Osteoblast (primary cell): ENCODE measurements around the gene CDC14B. TPM values are rescaled to one million over a fixed set of nuclear protein-coding genes. Genes with fewer than 3 reads are reported as not detected.
"Not testable (repeated sequence)": the region's sequence is repeated elsewhere in the genome, so short reads cannot be mapped to it uniquely, and the experiment has no call there.

Experiments used
- DNase-seq: peaks from one replicate; pipeline ENCODE4 v3.0.0; 2011; ENCODE audit warnings: low spot score, mixed read lengths; ENCODE audit not compliant: insufficient read length; ENCODE audit errors: missing footprints
- H2AFZ ChIP-seq: 2 replicates; pipeline ENCODE4 v1.6.0; 2011; ENCODE audit warnings: mild to moderate bottlenecking, low read length
- H3K27ac ChIP-seq: 2 replicates; pipeline ENCODE4 v1.5.1; 2011; ENCODE audit warnings: mild to moderate bottlenecking, low read depth, low read length, moderate library complexity
- H3K27me3 ChIP-seq: 2 replicates; pipeline ENCODE4 v1.6.0; 2012; ENCODE audit warnings: mild to moderate bottlenecking, control low read depth, inconsistent platforms, low read length, moderate library complexity; ENCODE audit not compliant: insufficient read depth
- H3K36me3 ChIP-seq: 2 replicates; pipeline ENCODE4 v1.5.1; 2011; ENCODE audit warnings: mild to moderate bottlenecking, low read length, control low read depth, moderate library complexity; ENCODE audit not compliant: insufficient read depth
- H3K4me1 ChIP-seq: 2 replicates; pipeline ENCODE4 v1.5.1; 2011; ENCODE audit warnings: mild to moderate bottlenecking, low read length, control low read depth, moderate library complexity; ENCODE audit not compliant: insufficient read depth
- H3K4me2 ChIP-seq: 2 replicates; pipeline ENCODE4 v1.6.0; 2011; ENCODE audit warnings: mild to moderate bottlenecking, low read length; ENCODE audit not compliant: insufficient read depth
- H3K4me3 ChIP-seq: fragments of 200-600 bp; sonication (generic); 3 replicates; pipeline ENCODE4 v1.5.1; 2012; ENCODE audit warnings: mild to moderate bottlenecking, low read length, inconsistent platforms; ENCODE audit not compliant: insufficient read depth
- H3K79me2 ChIP-seq: 2 replicates; pipeline ENCODE4 v1.6.0; 2012; ENCODE audit warnings: mild to moderate bottlenecking, low read length, control low read depth, inconsistent platforms; ENCODE audit not compliant: insufficient read depth
- H3K9me3 ChIP-seq: 2 replicates; pipeline ENCODE4 v1.5.1; 2011; ENCODE audit warnings: low read depth, low read length, control low read depth
- H4K20me1 ChIP-seq: 2 replicates; pipeline ENCODE4 v1.6.0; 2012; ENCODE audit warnings: mild to moderate bottlenecking, low read length, control low read depth; ENCODE audit not compliant: insufficient read depth
- CTCF ChIP-seq: IDR thresholded peaks from 2 replicates; pipeline ENCODE4 v1.5.1; 2011; ENCODE audit warnings: mild to moderate bottlenecking, low read depth, low read length, moderate library complexity; ENCODE audit errors: extremely low read depth
- total RNA-seq: library from RNA; depleted of rRNA; stranded (reverse); fragments of >200 nt; gene quantifications from 2 replicates; pipeline ENCODE4 v1.2.3, GENCODE V29; 2012

CDC14B gene
- total RNA-seq, 1 donor, result 43.4 TPM

GRCh38 chr9:96503918-96504317 is 115.7 kb downstream of the CDC14B start:
- no peak for TF ChIP-seq CTCF
- no peak for DNase-seq

GRCh38 chr9:96503374-96503748 is 116.3 kb downstream of the CDC14B start:
- not testable (repeated sequence) for H3K36me3 ChIP-seq, H3K79me2 ChIP-seq, H3K4me3 ChIP-seq, H3K9me3 ChIP-seq, H2AFZ ChIP-seq, H3K4me2 ChIP-seq, H3K27ac ChIP-seq, H3K27me3 ChIP-seq, DNase-seq, H4K20me1 ChIP-seq
- peaks cover 23% of the 10 kb centered on the region for H3K4me1 ChIP-seq

More at GRCh38 chr9:96503918-96504317, 115.7 kb downstream of the CDC14B start:
- Histone ChIP-seq H3K79me2 (no peaks in the 10 kb centered on the region), H3K27me3 (no peaks in the 10 kb centered on the region), H3K4me3 (no peak overlapping the region), H3K4me2 (no peak overlapping the region), H3K36me3 (peaks cover 5% of the 10 kb centered on the region), H4K20me1 (no peaks in the 10 kb centered on the region), H3K4me1 (peaks cover 23% of the 10 kb centered on the region), H3K27ac (no peak overlapping the region), H3K9me3 (no peaks in the 10 kb centered on the region), H2AFZ (no peak overlapping the region)

- Histone ChIP-seq H3K27me3 (no peaks in the 10 kb centered on the region), H3K79me2 (no peaks in the 10 kb centered on the region), H4K20me1 (no peaks in the 10 kb centered on the region), H3K4me3 (no peak overlapping the region), H3K9me3 (no peaks in the 10 kb centered on the region), H3K4me1 (peaks cover 23% of the 10 kb centered on the region), H3K27ac (peak overlapping the region; percentile 73), H3K4me2 (no peak overlapping the region), H3K36me3 (no peaks in the 10 kb centered on the region), H2AFZ (no peak overlapping the region)
- TF ChIP-seq CTCF, result no peak
- no peak for DNase-seq
Measured at GRCh38 chr9:96502539-96503373, 116.9 kb downstream of the CDC14B start.

GRCh38 chr9:96501633-96502538 is 117.8 kb downstream of the CDC14B start:
- TF ChIP-seq CTCF, result no peak
- peak overlapping the region; percentile 16 for H3K4me2 ChIP-seq

More at GRCh38 chr9:96501633-96502538, 117.8 kb downstream of the CDC14B start:
- H3K36me3 ChIP-seq, result no peaks in the 10 kb centered on the region
- H3K4me3 ChIP-seq, result no peak overlapping the region
- H4K20me1 ChIP-seq, result no peaks in the 10 kb centered on the region
- H3K79me2 ChIP-seq, result no peaks in the 10 kb centered on the region
- H3K9me3 ChIP-seq, result no peaks in the 10 kb centered on the region
- H3K27me3 ChIP-seq, result no peaks in the 10 kb centered on the region
- H2AFZ ChIP-seq, result peak overlapping the region; percentile 49
- H3K27ac ChIP-seq, result peak overlapping the region; percentile 73
- no peak for DNase-seq
- peaks cover 23% of the 10 kb centered on the region for H3K4me1 ChIP-seq
